ENCODE measurements around the gene ADAT2. TPM values are rescaled to one million over a fixed set of nuclear protein-coding genes. Genes with fewer than 3 reads are reported as not detected.

ADAT2 gene
- total RNA-seq (1 to 10 TPM in 7 of 9 donors, under 1 TPM in 2; 0.75 to 3.0 (median 1.4) TPM), polyA plus RNA-seq (1 to 10 TPM; 1.5 to 2.0 TPM)
- long read RNA-seq, donor 1, partial matches to known transcripts: 0 of 3 reads
- long read RNA-seq, donor 1, other reads (novel, unspliced or antisense): 2 of 3 reads
- long read RNA-seq, donor 2, transcript ADAT2-201 (6 exons, 2,065 nt): major isoform, 8 of 8 reads
- long read RNA-seq, donor 2, partial matches to known transcripts: 0 of 8 reads
- long read RNA-seq, donor 2, other reads (novel, unspliced or antisense): 0 of 8 reads
- long read RNA-seq, donor 3, partial matches to known transcripts: 0 of 1 reads
- long read RNA-seq, donor 3, other reads (novel, unspliced or antisense): 1 of 1 reads

GRCh38 chr6:143450453-143451371, at the start of gene ADAT2, which contains the start of gene PEX3:
ADAT2 (minus strand) TSS chr6:143450695; CDS start chr6:143450658, 37 bp downstream.
PEX3 (plus strand) TSS chr6:143450805; CDS start chr6:143451043, 238 bp downstream.
- Histone ChIP-seq H3K4me3 (peak within 1 kb of the TSS; percentile 53 to 84 (median 72)), H3K27ac (peak within 1 kb of the TSS in 11 of 12 donors; percentile 9 to 82 (median 73)), H3K4me1 (peaks cover 3 to 24% (median 18%) of the 10 kb centered on the region in 12 donors), H3K36me3 (peaks cover 0 to 14% (median 0%) of the 10 kb centered on the region in 9 donors), H3K9me3 (no peaks in the 10 kb centered on the region), H3K27me3 (no peaks in the 10 kb centered on the region)
- TF ChIP-seq CTCF (IDR thresholded peaks at IDR 0.05) (peak in 1 of 12 donors; percentile 9), POLR2A (IDR thresholded peaks at IDR 0.05) (peak in 1 of 2 donors; percentile 58)
- peak; percentile 97 to 100 (median 100) for ATAC-seq
- peak; percentile 90 to 95 (median 94) for DNase-seq
- WGBS, 4 donors: 0% methylated on average over 42 to 56 of the region's 56 CpGs
- intact Hi-C loops (cut with DNase I): no loop called here

GRCh38 chr6:143498428-143498827, 47.9 kb upstream of the ADAT2 start:
- no peak for DNase-seq
- intact Hi-C loops (cut with DNase I): no loop called here
- H3K9me3 ChIP-seq: no peaks in the 10 kb centered on the region
- peak in 1 of 4 donors; percentile 27 for ATAC-seq
- no peak overlapping the region for H3K4me3 ChIP-seq
- 84 to 89% (median 87%) methylated on average over 4 of the region's 4 CpGs for WGBS, 4 donors
- no peaks in the 10 kb centered on the region for H3K4me1 ChIP-seq
- peaks cover 3 to 100% (median 88%) of the 10 kb centered on the region in 9 donors for H3K36me3 ChIP-seq
- no peak overlapping the region for H3K27ac ChIP-seq
- no peaks in the 10 kb centered on the region for H3K27me3 ChIP-seq
- TF ChIP-seq POLR2A (IDR thresholded peaks at IDR 0.05) (no peak), CTCF (IDR thresholded peaks at IDR 0.05) (no peak)

- H3K9me3 ChIP-seq: no peaks in the 10 kb centered on the region
- intact Hi-C loops (cut with DNase I): no loop called here
- H3K4me3 ChIP-seq: no peak overlapping the region
- TF ChIP-seq POLR2A (IDR thresholded peaks at IDR 0.05): no peak
- TF ChIP-seq CTCF (IDR thresholded peaks at IDR 0.05): no peak
- no peak for DNase-seq
- 98 to 100% (median 99%) methylated on average over 1 of the region's 1 CpG for WGBS, 4 donors
- peaks cover 3 to 91% (median 81%) of the 10 kb centered on the region in 9 donors for H3K36me3 ChIP-seq
- no peak overlapping the region for H3K27ac ChIP-seq
- ATAC-seq: no peak
- no peaks in the 10 kb centered on the region for H3K27me3 ChIP-seq
- no peaks in the 10 kb centered on the region for H3K4me1 ChIP-seq
Observed at GRCh38 chr6:143496974-143497373, 46.5 kb upstream of the ADAT2 start.

Measured in heart left ventricle (tissue), 16 donors.